GM21423 (cell line): ENCODE data around the gene RAB28.

Experiments
- ATAC-seq: cut with Tn5 transposase; IDR thresholded peaks from one replicate; pipeline ENCODE4 v1.9.1; 2021; ENCODE audit warnings: mild to moderate bottlenecking, moderate library complexity; ENCODE audit not compliant: unreplicated experiment

The RAB28 gene

DNA sequence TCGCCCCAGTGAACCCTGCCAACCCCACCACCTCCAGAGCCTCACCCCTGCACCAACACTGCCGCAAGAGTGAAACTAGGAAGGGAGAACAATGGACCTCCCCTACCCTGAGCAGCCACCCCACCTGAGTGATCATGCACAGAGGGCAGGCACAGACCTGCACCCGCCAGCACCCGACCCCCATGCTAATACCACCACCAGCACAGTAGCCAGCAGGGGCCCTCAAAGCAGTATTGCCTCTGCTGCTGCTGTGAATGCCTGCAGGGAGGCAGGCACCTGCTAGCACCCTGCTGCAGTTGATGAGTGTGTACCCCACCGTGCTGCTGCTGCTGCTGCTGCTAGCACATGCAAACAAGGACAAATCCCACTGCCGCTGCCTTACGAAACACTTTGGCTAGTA lies 100.1 kb downstream of the RAB28 start:
- ATAC-seq, result no peak

DNA sequence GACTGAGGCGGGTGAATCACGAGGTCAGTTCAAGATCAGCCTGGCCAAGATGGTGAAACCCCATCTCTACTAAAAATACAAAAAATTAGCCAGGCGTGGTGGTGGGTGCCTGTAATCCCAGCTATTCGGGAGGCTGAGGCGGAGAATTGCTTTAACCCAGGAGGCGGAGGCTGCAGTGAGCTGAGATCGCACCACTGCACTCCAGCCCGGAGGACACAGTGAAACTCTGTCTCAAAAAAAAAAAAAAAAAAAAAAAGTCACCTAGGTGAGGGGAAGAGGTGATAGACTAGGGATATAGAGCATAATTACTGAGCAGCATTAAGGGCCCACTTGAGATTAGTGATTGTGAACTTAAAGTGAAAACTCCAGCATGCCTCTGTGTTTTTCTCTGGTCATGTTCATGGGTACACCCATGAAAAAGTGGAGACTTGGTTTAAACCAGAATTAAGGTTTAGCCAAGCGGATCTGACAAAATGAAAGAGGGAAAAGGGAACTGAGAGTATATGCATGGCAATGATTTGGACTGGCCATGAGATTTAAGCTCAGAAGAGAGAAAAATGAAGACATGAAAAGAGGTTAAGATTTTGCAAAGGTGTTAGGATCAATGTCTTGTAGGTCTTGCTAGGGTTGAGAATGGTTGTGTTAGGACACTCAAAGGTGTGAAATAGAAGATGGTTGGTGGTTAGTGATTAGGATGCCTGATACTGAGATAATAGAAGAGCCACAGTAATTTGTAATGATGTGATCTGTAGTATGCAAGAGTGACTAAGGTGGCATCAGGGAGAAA lies 105.0 kb downstream of the RAB28 start:
- ATAC-seq, result peak; percentile 84

DNA sequence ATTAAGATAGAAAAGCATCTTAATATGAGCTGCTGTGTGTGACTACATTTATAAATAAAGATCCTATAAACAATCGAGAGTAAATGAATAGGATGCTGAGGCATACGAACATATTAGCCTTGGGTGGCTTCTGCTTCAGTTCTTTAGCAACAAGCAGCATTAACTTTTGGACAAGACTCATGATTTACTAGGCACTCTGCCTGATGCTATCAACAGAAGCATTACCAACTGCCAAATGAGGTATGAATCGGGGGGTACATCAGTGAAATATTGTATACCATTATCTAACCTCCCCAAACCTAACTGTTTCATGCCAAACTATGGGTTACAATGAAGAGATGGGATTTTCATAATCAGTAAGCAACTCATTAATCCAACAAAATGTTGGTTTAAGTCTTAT lies 113.1 kb downstream of the RAB28 start:
- no peak for ATAC-seq

DNA sequence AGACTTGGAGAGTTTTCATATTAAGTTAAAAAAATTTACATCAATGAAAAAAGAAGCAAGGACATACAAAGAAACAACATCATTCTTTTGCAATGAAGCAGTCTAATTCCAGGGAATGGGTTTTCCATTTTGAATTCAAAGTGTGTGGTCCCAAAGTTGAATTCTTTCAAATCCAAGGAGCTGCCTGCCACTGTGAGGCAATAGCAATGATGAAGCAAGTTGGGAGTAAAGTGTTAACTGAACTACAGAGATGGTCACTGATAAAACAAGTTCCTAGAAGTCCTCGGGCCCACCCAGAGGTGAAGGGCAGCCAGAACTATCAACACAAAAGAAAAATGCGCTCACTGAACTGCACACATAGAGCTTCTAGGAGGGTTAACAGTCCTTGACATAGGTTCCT lies 115.9 kb downstream of the RAB28 start:
- ATAC-seq, result no peak

DNA sequence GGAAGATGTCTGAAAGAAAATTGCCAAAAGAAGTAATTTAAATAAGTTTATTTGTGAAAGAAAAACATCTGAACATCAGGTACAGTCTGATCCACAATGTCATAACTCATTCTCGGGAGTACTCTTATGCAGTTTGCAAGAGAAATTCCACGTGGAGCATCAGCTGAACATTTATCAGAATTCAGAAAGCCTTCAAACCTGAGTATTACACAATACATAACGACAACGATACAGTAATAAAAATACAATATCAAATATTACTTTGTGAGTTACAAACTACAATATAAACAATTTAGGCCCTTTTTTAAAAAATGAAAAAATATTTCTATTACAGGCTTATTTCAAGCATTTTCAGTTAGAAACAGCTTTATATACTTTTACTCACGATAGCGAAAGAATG lies 116.4 kb downstream of the RAB28 start:
- no peak for ATAC-seq

DNA sequence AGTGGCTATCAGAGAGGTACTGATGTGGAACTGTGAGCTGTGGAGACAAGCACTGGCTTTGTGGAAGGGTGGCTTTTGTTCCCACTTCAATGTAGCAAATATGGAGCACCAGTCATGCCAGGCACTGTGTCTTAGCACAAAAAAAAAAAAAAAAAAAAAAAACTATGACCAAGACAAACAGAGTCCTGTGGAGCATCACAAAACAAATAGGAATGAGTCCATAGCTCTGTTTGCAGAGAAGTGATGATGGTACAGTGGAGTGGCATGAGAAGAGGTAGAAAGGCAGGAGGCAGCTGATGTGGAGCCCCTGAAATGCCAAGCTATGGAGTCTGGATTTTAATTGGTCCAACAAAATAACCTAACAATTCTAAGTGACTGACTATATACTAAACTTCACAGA lies 116.9 kb downstream of the RAB28 start:
- no peak for ATAC-seq

- no peak for ATAC-seq
These were observed 118.9 kb downstream of the RAB28 start for GRCh38 chr4:13365195-13365594.

DNA sequence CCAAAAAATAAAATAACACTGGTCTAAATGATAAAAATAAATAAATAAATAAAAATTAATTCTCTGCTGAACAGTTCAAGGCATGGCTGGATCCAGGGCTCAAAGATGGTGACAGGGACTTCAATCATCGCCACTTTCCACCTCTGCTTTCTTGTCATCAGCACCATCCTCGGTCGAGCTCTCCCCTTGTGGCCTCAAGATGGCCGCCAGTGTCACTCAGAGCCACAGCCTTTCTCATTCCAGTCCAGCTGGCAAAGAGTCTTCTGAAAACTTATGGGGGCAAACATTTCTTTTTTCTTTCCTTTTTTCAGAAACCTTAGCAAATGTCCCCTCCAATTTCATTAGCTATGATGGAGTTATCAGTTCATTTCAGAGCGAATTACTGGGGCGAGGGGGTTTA lies 119.5 kb downstream of the RAB28 start:
- ATAC-seq, result no peak

DNA sequence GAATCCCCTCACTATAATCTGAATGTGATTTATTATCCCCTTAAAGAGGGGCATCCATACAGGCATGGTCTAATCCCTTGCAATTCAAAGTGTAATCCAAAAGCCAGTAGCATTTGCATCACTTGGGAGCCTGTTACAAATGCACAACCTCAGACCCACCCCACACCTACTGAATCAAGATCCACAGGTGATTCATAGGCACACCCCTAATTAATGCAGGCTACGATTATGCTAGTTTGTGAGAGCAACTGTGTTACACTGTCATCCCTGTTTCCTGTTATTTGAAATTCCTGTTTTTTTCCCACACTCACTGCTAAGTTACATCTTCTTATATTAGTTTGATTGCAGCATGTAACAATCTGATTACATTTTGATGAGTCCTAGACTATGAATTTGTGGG lies 120.0 kb downstream of the RAB28 start:
- ATAC-seq, result no peak

GRCh38 chr4:13359809-13360208 lies 124.3 kb downstream of the RAB28 start:
- ATAC-seq, result no peak

DNA sequence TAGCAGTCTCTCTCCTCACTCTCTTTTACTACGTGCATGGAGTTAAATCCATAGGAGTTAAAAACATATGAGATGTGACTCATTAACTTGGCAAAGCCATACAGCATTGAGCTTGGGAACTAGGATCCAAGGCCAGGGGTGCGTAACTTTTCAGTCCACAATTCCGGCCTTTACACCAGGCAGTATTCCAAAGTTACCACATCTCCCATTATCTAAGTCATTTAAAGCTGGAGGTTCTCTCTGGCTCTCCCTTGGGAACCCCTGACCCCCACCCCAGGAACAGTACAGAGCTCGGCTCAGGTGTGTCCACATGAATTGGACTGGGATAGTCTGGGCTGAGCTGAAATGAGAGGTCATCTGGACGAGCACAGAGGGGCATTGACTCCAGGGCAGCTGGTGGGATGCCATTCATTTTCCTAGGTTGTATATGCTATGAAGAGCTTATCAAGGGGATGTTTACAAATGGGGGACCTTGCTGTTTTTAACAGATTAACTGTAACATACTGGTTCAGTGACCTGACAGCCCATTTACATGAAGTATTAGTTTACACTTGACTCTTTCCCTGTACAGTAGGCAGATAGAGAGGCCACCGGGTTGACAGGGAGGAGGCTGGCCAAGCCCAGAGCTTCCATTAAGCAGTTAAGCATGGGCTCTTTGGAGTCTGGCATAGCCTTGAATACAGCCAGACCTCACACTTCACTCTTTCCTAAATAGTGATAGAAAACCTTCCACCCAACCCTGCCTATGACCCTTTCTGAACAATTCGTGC lies 128.8 kb downstream of the RAB28 start:
- ATAC-seq, result no peak

DNA sequence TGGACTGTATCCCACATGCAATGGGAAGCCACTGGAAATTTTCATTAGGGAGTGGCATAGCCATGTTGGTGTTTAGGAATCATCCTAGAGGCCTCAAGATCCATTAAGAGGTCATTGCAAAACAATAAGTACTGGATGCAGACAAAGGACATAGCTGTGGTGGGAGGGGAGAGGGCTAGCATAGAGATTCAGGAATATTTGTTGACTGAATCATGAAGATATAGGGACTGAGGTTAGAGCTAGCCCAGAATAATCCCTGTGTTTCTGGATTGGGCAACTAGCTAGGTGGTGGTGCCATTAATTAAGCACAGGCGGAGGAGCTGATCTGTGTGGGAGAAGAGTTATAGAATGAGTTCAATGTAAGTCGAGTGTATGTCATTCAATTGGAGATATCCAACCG lies 135.0 kb downstream of the RAB28 start:
- no peak for ATAC-seq

- ATAC-seq, result no peak
These were observed 135.9 kb downstream of the RAB28 start for GRCh38 chr4:13348216-13348615.

DNA sequence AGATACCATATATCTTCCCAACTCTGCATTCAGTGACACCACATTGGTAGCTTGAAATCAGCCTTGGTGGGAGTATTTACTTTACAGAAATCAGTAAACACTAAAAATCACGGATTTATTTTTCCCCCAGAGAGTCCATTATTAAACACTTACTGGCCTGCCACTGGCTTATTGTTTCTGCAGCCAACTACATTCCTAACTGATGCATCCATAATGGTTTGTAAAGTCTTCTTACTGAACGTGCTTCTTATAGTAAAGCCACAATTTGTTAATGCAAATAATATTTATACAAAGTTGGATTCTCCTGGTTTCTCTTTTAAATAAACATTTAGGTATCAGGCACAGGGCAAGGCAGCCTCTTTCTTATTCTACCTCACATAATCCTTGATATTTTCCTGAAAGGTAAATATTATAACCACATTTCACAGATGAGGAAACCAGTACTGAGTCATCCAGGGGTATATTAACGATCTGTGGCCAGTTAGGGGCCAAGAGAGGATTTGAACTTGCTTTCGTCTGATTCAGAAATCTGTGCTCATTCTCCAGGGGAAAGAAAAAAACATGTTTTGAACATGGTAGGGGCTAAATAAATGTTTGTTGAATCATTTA lies 136.5 kb downstream of the RAB28 start:
- no peak for ATAC-seq

- ATAC-seq, result no peak
These were observed 139.9 kb downstream of the RAB28 start for GRCh38 chr4:13344216-13344615.

DNA sequence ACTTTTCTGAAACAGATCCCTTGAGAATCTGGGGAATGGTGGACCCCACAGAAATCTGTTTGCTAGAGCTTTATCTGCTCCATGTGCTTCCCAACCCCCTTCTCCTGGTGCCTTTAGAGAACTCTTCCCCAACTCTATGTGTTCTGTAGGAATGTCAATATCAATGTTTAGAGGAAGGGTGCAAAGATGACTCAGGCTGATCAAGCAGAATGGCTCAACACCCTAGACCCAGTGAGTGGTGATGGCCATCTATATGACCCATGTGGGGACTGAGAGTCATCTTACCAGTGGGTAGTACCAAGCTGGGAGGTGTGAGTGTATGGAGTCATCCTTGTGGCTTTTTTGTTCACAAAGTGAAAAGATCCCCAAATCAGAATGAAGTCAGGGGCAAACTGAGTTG lies 143.5 kb downstream of the RAB28 start:
- no peak for ATAC-seq

GRCh38 chr4:13331827-13332226 lies 152.3 kb downstream of the RAB28 start:
- ATAC-seq, result no peak

DNA sequence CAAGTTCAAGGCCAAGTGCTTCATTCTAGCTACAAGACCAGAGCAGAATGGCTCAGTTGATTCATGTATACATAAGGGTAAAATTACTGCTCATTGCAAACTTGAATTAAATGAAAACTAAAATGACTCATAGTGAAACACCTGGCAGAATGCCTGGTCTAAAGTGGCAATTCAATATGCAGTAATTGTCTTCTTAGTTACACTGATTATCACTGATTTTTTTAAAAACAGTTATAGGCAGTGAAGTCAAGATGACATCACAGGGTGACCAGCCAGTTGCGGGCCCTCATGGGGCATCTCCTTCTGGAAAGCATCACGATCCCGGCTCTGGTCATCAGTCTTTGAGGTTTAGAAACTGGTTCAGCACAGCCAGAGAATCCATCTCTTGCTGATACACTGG lies 154.2 kb downstream of the RAB28 start:
- no peak for ATAC-seq

DNA sequence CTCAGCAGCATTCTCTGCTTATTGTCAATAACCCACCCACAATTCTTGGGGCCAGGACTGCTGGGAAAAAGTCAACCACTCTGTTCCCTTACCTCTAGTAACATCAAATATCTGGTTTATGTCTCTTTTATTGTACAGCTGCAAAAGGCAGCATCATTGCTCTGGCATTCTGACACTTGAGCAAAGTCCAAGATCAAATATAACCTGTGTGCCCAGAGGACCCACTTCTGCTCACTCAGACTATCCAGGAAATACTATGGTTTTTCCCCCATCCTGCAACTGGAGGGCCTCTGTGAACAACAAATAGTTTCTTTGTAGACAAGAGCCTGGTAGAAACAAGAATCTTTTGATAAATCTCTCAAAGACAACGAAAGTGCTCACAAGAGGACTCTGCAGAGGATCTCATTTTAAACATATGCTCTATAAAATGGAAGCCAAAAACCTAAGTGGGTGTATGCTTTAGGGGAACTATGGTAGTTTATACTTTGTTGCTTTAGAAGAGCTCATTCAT lies 154.7 kb downstream of the RAB28 start:
- ATAC-seq, result no peak

DNA sequence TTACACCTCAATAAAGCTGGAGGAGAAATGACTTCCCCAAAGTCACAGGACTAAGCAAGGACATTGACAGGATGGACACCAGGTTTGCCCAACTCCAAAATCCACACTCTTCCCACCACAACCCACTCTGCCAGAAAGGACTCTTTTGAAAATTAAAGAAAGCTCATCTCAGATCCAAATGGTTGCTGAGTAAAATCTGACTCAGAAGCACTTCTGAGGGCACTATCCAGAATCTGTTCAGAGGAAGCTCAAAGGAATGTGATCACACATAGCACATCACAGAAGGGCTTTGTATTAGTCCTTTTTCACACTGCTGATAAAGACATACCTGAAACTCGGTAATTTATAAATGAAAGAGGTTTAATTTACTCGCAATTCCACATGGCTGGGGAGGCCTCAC lies 155.5 kb downstream of the RAB28 start:
- ATAC-seq, result no peak

- ATAC-seq, result no peak
These were observed 156.1 kb downstream of the RAB28 start for GRCh38 chr4:13327991-13328390.

GRCh38 chr4:13325744-13326143 lies 158.4 kb downstream of the RAB28 start:
- ATAC-seq, result no peak
